Mesenteric fat pad (tissue), 1 donor: ENCODE measurements around the gene OXCT2. TPM values are rescaled to one million over a fixed set of nuclear protein-coding genes. Genes with fewer than 3 reads are reported as not detected.
A peak's percentile ranks its signal among the peaks of the same experiment; 100 is the strongest.
"Not testable (repeated sequence)": the region's sequence is repeated elsewhere in the genome, so short reads cannot be mapped to it uniquely, and the experiment has no call there.

Experiments used
- DNase-seq: peaks from one replicate; pipeline ENCODE4 v3.0.0-alpha.2; 2020; ENCODE audit warnings: low spot score
- total RNA-seq: library from RNA; stranded (reverse); fragmentation: NEBNext Ultra II Directional; extraction: Animal tissue kit (Norgen Biotek cat#: 25700); gene quantifications from one replicate; pipeline ENCODE4 v1.2.1, GENCODE V29; 2021
- donor health status: DM: yes; HTN: yes; CAD: no.

The OXCT2 gene
- total RNA-seq, 1 donor from 2014 or later = 0.87 TPM

GRCh38 chr1:39787964-39788363 is 16.8 kb upstream of the OXCT2 start:
- peak; percentile 68 for DNase-seq

GRCh38 chr1:39787468-39787867 is 16.3 kb upstream of the OXCT2 start:
- DNase-seq = peak; percentile 88

GRCh38 chr1:39787108-39787375 is 15.9 kb upstream of the OXCT2 start:
- DNase-seq = peak; percentile 57

GRCh38 chr1:39786303-39787107 is 15.4 kb upstream of the OXCT2 start:
- peak; percentile 60 for DNase-seq

GRCh38 chr1:39782685-39783084 is 11.5 kb upstream of the OXCT2 start:
- DNase-seq = peak; percentile 51

DNA sequence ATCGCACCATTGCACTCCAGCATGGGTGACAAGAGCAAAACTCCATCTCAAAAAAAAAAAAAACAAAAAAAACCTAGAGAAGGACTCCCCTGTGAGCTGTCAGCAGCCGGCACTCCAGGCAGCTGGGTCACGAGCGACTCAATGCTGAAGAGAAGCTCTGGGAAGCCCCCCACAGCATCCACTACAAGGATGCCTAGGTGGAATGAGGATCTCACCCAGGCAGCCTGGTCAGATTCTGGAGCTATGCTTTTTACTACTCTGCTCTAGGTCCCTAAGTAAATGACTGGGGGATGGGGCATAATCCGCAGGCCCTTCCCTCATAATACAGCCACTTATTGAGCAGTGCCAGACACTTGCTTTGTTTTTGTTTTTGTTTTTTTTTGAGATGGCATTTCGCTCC is 11.0 kb upstream of the OXCT2 start:
- peak; percentile 51 for DNase-seq

GRCh38 chr1:39781349-39781715 is 10.2 kb upstream of the OXCT2 start:
- DNase-seq = no peak

GRCh38 chr1:39779821-39780220 is 8.7 kb upstream of the OXCT2 start:
- peak; percentile 35 for DNase-seq

GRCh38 chr1:39779137-39779536 is 8.0 kb upstream of the OXCT2 start:
- DNase-seq = peak; percentile 59

- peak; percentile 35 for DNase-seq
Measured at GRCh38 chr1:39778463-39779099, 7.4 kb upstream of the OXCT2 start.

DNA sequence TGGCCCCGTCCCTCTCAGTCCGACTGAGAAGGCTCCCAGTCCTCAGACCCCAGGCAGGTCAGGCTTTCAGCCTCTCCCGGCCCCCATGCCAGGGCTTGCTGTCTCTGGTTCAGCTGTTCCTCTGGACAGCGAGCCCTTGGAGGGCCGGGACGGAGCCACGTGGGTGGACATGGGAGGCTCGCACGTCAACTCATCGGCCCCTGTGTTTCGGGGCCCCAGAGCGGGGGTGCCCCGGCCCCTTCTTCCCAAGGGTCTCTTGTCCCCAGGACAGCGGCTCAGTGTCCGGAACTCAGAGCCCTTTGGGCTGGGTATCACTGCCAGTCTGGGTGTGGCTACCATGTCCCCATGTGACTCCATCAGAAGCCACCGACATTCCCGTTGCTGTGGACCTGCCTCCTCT is 6.7 kb upstream of the OXCT2 start:
- peak; percentile 86 for DNase-seq

- DNase-seq = peak; percentile 60
Measured at GRCh38 chr1:39777306-39777705, 6.2 kb upstream of the OXCT2 start.

- no peak for DNase-seq
Measured at GRCh38 chr1:39776886-39777285, 5.7 kb upstream of the OXCT2 start.

GRCh38 chr1:39776400-39776713 is 5.2 kb upstream of the OXCT2 start:
- DNase-seq = peak; percentile 85

GRCh38 chr1:39775676-39776399 is 4.7 kb upstream of the OXCT2 start:
- peak; percentile 57 for DNase-seq

DNA sequence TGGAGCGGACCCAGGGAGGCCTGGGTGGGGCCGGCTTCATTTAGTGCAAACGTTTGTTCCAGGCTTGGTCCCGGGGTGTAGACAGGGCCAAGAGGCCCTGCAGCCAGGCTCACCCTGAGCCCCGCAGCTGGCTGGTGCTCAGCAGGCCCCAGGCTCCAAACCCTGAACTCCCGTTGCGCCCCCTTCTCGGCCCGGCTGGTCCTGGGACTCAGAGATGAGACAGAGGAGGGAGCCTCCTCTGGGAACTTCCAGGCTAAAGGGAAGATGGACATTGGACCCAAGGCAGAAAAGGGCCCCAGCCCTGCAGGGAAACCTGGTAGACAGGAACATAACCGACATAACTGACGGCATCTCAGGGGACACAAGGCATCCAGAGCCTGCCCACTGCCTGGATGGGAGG is 4.0 kb upstream of the OXCT2 start:
- peak; percentile 67 for DNase-seq

DNA sequence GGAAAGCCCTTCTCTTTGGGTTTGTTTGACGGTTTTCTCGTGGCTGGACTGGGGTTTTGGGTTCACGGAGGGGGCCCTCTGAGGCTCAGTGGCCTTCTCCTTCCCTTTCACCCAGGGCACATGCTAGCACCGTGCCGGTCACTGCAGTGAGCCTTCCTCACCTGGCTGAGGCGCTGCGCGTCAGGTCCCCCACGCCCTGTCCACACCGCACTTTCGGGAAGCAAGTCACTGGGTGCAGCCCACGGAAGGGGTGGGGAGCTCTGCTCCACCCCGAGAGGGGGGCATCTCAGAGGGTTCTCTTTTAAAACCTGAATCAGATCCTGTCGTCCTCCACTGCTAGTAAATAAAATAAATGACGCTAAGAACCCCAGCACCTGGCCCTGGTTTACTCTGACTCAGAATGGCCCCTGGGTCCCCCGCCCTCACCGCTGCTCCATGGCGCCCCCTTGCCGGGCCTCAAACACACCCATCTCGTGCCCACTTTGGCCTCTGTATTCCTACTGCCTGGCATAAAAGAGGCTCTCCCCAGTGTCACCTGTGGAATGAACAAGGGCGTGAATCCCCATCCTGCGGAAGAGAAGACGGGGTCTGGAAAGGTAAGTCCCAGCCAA is 2.3 kb upstream of the OXCT2 start:
- not testable (repeated sequence) for DNase-seq

DNA sequence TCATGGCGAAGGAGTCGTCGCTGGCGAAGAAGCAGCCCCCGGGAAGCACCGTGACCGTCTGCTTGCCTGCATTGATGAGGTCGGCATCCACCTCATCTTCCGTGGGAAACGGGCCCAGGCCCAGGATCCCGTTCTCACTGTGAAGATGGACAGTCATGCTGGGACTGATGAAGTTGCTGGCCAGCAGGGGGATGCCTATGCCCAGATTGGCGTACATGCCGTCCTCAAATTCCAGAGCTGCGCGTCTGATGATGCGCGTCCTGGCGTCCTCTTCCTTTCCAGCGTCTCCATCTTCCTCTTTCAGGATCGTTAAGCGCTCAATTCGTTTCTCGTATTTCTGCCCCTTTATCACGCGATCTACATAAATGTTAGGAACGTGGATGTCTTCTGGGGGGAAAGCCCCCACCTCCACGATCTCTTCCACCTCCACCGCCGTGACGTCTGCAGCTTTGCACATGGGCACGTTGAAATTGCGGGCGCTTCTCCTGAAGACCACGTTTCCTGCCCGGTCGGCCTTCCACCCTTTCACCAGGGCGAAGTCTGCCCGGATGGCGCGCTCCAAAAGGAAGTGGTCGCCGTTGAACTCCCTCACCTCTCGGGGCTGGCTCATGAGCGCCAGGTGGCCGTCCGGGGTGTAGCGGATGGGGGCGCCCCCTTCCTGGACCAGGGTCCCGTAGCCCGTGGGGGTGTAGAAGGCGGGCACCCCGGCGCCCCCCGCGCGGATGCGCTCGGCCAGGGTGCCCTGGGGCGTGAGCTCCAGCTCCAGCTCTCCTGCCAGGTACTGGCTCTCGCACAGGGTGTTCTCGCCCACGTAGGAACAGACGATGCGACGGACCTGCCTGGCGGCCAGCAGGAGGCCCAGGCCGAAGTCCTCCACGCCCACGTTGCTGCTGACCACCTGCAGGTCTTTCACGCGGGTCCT is 787 bp downstream of the OXCT2 start:
- DNase-seq = not testable (repeated sequence)

GRCh38 chr1:39769502-39769901 is 1.6 kb downstream of the OXCT2 start:
- peak; percentile 62 for DNase-seq

DNA sequence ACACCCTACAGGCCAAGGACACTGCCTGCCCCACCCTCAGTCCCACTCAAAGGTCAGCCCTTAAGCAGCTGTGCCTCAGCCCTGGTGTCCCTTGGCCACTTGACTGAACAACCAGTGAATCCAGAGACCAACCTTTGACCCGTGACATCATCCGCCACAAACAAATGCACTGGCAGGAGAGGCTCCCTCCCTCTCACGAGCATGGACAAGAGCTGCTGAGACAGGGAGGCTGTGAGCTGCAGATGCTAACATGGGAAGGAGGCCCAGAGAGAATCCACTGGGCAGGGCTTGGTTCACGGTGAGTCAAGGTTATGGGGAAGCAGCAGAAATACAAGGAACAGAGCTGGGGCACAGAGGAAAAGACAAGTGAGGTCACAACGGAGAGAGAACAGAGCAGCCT is 4.7 kb downstream of the OXCT2 start:
- not testable (repeated sequence) for DNase-seq

- DNase-seq = peak; percentile 41
Measured at GRCh38 chr1:39764512-39764911, 6.6 kb downstream of the OXCT2 start.
